Spleen (tissue), 7 donors: ENCODE measurements around the gene ADAP1.

ENCODE experiments used
- CTCF ChIP-seq, 11 experiments: fragments of 200-600 bp in 7 of 11; fragments of 450-650 bp in 4 of 11; sonication (generic) in 4 of 11; IDR thresholded peaks in 8 of 11; conservative IDR thresholded peaks in 3 of 11; 1 replicate in 7 of 11; 2 replicates in 4 of 11; pipeline versions ENCODE4 v1.4.0 to v1.8.0; 2016 to 2021; ENCODE audit warnings: antibody characterized with exemption in 11 of 11, inconsistent platforms in 4 of 11, mild to moderate bottlenecking in 1 of 11
- POLR2A ChIP-seq, 3 donors: fragments of 450-650 bp; IDR thresholded peaks; one replicate each; pipeline ENCODE4 v1.5.1; 2017; ENCODE audit warnings: antibody characterized with exemption in 3 of 3, mild to moderate bottlenecking in 1 of 3
- POLR2AphosphoS5 ChIP-seq, 3 donors: sonication (generic); formaldehyde crosslinking; IDR thresholded peaks; one replicate each; pipeline ENCODE4 v1.5.1; 2017; ENCODE audit warnings: antibody characterized with exemption in 3 of 3
- donor health status: DM: no; HTN: no; CAD: no; lungs with moderate emphysema.
- donor health status: DM: no; HTN: no; CAD: no.
- donor health status: DM: no; HTN: no; CAD: no.

DNA sequence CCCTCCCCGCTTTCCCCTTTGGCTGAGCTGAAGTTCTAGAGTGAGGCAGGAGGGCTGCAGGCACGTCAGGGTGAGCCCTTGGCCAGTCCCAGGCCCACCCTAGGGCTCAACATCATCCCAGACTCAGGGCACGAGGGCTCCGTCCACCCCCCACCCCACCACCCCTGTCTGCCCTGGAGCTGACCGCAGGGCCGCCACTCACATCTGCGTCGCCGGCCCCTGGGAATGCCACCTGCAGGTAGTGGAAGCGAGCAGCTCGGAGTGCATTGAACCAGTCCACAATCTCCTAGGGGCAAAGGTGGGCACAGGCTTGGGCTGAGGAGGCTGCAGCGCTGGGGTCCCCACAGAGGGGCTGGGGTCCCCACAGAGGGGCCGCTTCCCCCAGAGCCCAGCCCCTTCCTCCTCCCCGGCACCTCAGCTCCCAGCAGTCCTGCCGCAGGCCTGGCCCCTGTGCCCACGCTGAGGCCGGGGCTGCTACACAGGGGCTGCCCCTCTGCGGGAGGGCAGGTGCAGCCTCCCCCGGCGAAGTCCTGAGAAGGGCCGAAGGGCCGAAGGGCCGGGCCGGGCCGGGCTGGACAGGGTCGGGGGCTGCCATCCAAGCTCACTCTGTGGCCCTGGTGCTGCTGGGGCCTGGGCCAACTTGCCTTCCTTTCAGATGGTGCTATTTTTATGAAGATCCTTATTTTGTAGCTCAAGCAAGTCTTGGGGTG is 54.0 kb downstream of the ADAP1 start:
- no peak for TF ChIP-seq CTCF (IDR thresholded peaks at IDR 0.05 in 8 of 11, conservative IDR thresholded peaks at IDR 0.05 in 3 of 11)
- TF ChIP-seq POLR2A (IDR thresholded peaks at IDR 0.05): no peak
- no peak for TF ChIP-seq POLR2AphosphoS5 (IDR thresholded peaks at IDR 0.05)
